MM.1S (cell line): ENCODE data around the gene FOXN1.

Experiments
- DNase-seq: peaks from one replicate; pipeline ENCODE4 v3.0.0-alpha.2; 2015
- H2AFZ ChIP-seq: fragments of 300-600 bp; sonication (generic); 2 replicates; pipeline ENCODE4 v1.6.0; 2016; ENCODE audit warnings: antibody characterized with exemption, low read length
- H3F3A ChIP-seq: fragments of 300-600 bp; sonication (generic); 2 replicates; pipeline ENCODE4 v1.6.1; 2016; ENCODE audit warnings: mild to moderate bottlenecking, antibody characterized with exemption, low read length, moderate library complexity, mixed read lengths; ENCODE audit not compliant: insufficient read depth
- H3K27ac ChIP-seq: fragments of 300-600 bp; sonication (generic); 2 replicates; pipeline ENCODE4 v1.5.1; 2016; ENCODE audit warnings: mild to moderate bottlenecking, low read length
- H3K27me3 ChIP-seq: fragments of 300-600 bp; sonication (generic); replicated peaks from 2 replicates; pipeline ENCODE4 v1.6.0; 2016; ENCODE audit warnings: low read length; ENCODE audit not compliant: insufficient read depth
- H3K36me3 ChIP-seq: fragments of 300-600 bp; sonication (generic); replicated peaks from 2 replicates; pipeline ENCODE4 v1.6.1; 2016; ENCODE audit warnings: mild to moderate bottlenecking, low read length, mixed read lengths; ENCODE audit not compliant: insufficient read depth
- H3K4me1 ChIP-seq: fragments of 300-600 bp; sonication (generic); 2 replicates; pipeline ENCODE4 v1.6.1; 2016; ENCODE audit warnings: low read length, mixed read lengths
- H3K4me2 ChIP-seq: fragments of 300-600 bp; sonication (generic); 2 replicates; pipeline ENCODE4 v1.6.0; 2016; ENCODE audit warnings: low read depth, low read length
- H3K4me3 ChIP-seq: fragments of 300-600 bp; sonication (generic); 2 replicates; pipeline ENCODE4 v1.5.1; 2016; ENCODE audit warnings: low read length, mixed read lengths
- H3K79me2 ChIP-seq: fragments of 300-600 bp; sonication (generic); 2 replicates; pipeline ENCODE4 v1.6.1; 2016; ENCODE audit warnings: mixed run types, low read length, mixed read lengths
- H3K9ac ChIP-seq: fragments of 300-600 bp; sonication (generic); 2 replicates; pipeline ENCODE4 v1.6.1; 2016; ENCODE audit warnings: low read length, mixed read lengths
- H3K9me2 ChIP-seq: fragments of 300-600 bp; sonication (generic); replicated peaks from 2 replicates; pipeline ENCODE4 v1.6.1; 2016; ENCODE audit warnings: mild to moderate bottlenecking, low read length, mixed read lengths; ENCODE audit not compliant: insufficient read depth
- H3K9me3 ChIP-seq: fragments of 300-600 bp; sonication (generic); replicated peaks from 2 replicates; pipeline ENCODE4 v1.6.1; 2016; ENCODE audit warnings: mild to moderate bottlenecking, low read length, mixed read lengths; ENCODE audit not compliant: insufficient read depth
- H4K20me1 ChIP-seq: fragments of 300-600 bp; sonication (generic); 2 replicates; pipeline ENCODE4 v1.6.1; 2016; ENCODE audit warnings: mild to moderate bottlenecking, low read length, moderate library complexity, mixed read lengths; ENCODE audit not compliant: insufficient read depth
- EZH2 ChIP-seq: fragments of 300-600 bp; sonication (generic); optimal IDR thresholded peaks from 2 replicates; pipeline ENCODE3; 2017; ENCODE audit warnings: low read depth, mild to moderate bottlenecking, antibody characterized with exemption, low read length, mixed read lengths
- EZH2phosphoT487 ChIP-seq: fragments of 300-600 bp; sonication (generic); IDR thresholded peaks from 2 replicates; pipeline ENCODE4 v1.6.1; 2018; ENCODE audit warnings: antibody characterized with exemption, low read length
- TF ChIP-seq, protein P1 (sequence below): fragments of 300-600 bp; sonication (generic); IDR thresholded peaks from 2 replicates; pipeline ENCODE4 v1.5.1; 2016; ENCODE audit warnings: antibody characterized with exemption, low read length, mixed read lengths

The FOXN1 gene

GRCh38 chr17:28484296-28484695 lies 21.9 kb upstream of the FOXN1 start:
- no peaks in the 10 kb centered on the region for H3K36me3 ChIP-seq
- H3K9ac ChIP-seq = no peak overlapping the region
- DNase-seq = no peak
- H3K4me1 ChIP-seq = no peaks in the 10 kb centered on the region
- no peak overlapping the region for H2AFZ ChIP-seq
- H4K20me1 ChIP-seq = no peaks in the 10 kb centered on the region
- peaks cover 25% of the 10 kb centered on the region for H3K27me3 ChIP-seq
- H3K9me2 ChIP-seq = no peaks in the 10 kb centered on the region
- no peaks in the 10 kb centered on the region for H3F3A ChIP-seq
- no peaks in the 10 kb centered on the region for H3K79me2 ChIP-seq
- TF ChIP-seq, protein P1, sequence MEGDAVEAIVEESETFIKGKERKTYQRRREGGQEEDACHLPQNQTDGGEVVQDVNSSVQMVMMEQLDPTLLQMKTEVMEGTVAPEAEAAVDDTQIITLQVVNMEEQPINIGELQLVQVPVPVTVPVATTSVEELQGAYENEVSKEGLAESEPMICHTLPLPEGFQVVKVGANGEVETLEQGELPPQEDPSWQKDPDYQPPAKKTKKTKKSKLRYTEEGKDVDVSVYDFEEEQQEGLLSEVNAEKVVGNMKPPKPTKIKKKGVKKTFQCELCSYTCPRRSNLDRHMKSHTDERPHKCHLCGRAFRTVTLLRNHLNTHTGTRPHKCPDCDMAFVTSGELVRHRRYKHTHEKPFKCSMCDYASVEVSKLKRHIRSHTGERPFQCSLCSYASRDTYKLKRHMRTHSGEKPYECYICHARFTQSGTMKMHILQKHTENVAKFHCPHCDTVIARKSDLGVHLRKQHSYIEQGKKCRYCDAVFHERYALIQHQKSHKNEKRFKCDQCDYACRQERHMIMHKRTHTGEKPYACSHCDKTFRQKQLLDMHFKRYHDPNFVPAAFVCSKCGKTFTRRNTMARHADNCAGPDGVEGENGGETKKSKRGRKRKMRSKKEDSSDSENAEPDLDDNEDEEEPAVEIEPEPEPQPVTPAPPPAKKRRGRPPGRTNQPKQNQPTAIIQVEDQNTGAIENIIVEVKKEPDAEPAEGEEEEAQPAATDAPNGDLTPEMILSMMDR = no peak
- TF ChIP-seq EZH2phosphoT487 (no peak), EZH2 (no peak)
- no peaks in the 10 kb centered on the region for H3K9me3 ChIP-seq
- H3K4me3 ChIP-seq = no peak overlapping the region
- H3K4me2 ChIP-seq = no peak overlapping the region
- H3K27ac ChIP-seq = no peak overlapping the region

DNA sequence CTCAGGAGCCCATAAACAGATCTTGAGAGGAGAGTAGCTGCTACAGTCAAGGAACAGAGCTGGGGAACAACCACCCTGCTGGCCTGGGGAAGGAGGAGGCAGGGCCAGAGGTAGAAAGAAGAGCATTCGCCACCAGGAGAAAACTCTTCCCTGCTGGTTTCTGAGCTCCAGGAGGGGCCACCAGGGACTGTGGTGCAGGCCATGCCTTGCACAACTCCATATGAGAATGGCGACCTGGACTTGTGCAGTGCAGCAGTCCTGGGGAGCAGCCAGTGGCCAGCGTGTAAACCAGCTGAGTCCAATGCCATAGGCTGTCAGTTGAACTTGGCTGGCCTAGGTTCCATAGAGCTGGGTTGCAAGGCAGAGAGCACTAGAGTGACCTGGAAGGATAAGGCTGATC lies 21.1 kb upstream of the FOXN1 start:
- DNase-seq = no peak
- H3K9me3 ChIP-seq = no peaks in the 10 kb centered on the region
- no peak overlapping the region for H3K4me3 ChIP-seq
- no peaks in the 10 kb centered on the region for H3K36me3 ChIP-seq
- no peaks in the 10 kb centered on the region for H3F3A ChIP-seq
- no peak overlapping the region for H3K27ac ChIP-seq
- no peaks in the 10 kb centered on the region for H4K20me1 ChIP-seq
- no peaks in the 10 kb centered on the region for H3K9me2 ChIP-seq
- no peaks in the 10 kb centered on the region for H3K4me1 ChIP-seq
- no peak overlapping the region for H3K4me2 ChIP-seq
- TF ChIP-seq EZH2phosphoT487 = no peak
- TF ChIP-seq, protein P1 = no peak
- H3K27me3 ChIP-seq = peaks cover 33% of the 10 kb centered on the region
- no peaks in the 10 kb centered on the region for H3K79me2 ChIP-seq
- H2AFZ ChIP-seq = no peak overlapping the region
- H3K9ac ChIP-seq = no peak overlapping the region

DNA sequence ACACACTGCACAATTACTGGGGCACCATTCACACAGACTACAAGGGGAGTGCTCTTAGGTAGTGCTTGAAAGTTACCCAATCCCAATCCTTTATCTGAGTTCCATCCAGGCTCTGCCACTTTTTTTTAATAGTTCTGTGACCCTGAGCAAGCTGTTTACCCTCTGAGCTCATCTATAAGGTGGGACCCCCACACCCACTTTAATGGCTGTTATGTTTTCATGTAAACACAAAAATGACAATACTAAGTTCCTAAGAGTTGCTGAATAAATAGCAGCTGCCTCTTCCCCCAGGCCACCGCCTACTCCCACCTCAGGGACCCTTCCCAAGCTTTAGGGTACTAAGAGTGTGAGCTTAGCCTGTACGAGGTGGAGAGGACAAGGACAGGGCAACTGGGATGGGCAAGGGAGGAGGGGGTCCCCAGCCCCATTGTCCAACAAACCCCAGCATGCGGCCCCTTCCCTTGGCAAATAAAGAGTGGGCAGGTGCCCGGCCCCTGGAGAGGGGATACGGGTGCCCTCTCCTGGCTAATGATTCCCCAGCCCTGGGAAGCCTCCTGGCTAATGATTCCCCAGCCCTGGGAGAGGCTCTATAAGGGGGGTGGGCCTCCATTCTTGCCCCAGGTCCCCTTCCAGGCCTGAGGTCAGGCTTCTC lies 18.1 kb upstream of the FOXN1 start:
- Histone ChIP-seq H3F3A (no peaks in the 10 kb centered on the region), H3K4me2 (no peak overlapping the region), H3K4me1 (no peaks in the 10 kb centered on the region), H3K9me3 (no peaks in the 10 kb centered on the region), H3K4me3 (no peak overlapping the region), H3K9me2 (no peaks in the 10 kb centered on the region), H3K36me3 (no peaks in the 10 kb centered on the region), H2AFZ (no peak overlapping the region), H3K27ac (no peak overlapping the region), H4K20me1 (no peaks in the 10 kb centered on the region), H3K79me2 (no peaks in the 10 kb centered on the region), H3K9ac (no peak overlapping the region), H3K27me3 (peaks cover 58% of the 10 kb centered on the region)
- no peak for TF ChIP-seq EZH2phosphoT487
- TF ChIP-seq EZH2 = no peak
- TF ChIP-seq, protein P1 = no peak
- DNase-seq = no peak
